GM13977 (cell line): ENCODE measurements around the gene BCL6.

Source experiments
- DNase-seq: peaks from one replicate; pipeline ENCODE4 v3.0.0; 2012; ENCODE audit warnings: low spot score
- CTCF ChIP-seq: IDR thresholded peaks from 2 replicates; pipeline ENCODE4 v1.5.1; 2012; ENCODE audit warnings: mild to moderate bottlenecking, control low read depth; ENCODE audit not compliant: insufficient read depth; ENCODE audit errors: extremely low read depth, missing control alignments
- in situ Hi-C: fragments of 300-500 bp; cut with MboI; formaldehyde crosslinking; loops from one replicate; pipeline ENCODE4 v1.12.0; 2022; ENCODE audit warnings: low sequenced_read_pairs, low pct_unique_long_range_greater_than_20kb, mixed read lengths, inconsistent platforms; ENCODE audit not compliant: unreplicated experiment

The BCL6 gene

DNA sequence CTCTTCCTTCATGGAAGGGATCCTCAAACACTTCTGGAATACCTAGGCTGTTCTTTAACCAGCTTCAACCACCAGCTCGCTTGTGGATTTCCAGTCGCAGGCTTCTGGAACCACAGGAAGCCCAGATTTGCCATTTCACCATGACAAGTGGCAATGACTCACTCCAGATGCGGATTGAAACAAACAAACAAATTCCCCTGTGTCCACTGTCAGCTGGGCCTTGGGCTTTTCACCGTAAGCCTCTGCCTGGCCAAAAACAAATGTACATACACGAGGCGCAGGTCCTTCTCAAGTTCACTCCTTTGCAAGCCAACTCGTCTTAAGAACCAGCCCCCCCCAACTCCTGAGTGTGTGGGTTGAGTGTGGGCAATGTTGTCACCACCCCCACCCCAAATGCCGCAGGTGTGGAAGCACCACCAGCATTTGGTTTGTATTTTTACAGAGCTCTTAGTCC lies 8.8 kb downstream of the BCL6 start:
- in situ Hi-C loops = loop anchor here (25.0 kb wide), 2 partner anchors 1001 to 1401 kb away; no protein-coding TSS in a partner anchor
- no peak for TF ChIP-seq CTCF
- DNase-seq = no peak

GRCh38 chr3:187735837-187736236 lies 9.4 kb downstream of the BCL6 start:
- in situ Hi-C loops = loop anchor here (25.0 kb wide), 2 partner anchors 1001 to 1401 kb away; no protein-coding TSS in a partner anchor
- TF ChIP-seq CTCF = no peak
- DNase-seq = no peak

DNA sequence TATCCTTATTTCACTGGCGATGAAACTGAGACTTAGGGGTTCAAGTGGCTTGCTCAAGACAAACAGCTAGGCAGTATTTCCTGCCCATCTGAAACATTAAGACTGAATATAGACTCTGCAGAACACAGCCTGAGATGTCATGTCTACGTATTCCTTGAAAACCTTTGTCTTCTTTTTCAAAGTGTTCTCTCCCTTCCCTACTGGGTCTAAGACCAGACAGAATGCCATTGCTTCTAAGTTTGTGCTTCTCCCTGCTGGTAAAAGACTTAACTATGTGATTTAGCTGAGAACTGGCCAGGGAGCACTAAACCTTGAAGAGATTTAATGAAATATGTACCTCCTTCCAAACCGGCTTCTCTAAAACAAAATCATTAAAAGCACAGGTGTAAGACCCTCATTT lies 9.9 kb downstream of the BCL6 start:
- no peak for DNase-seq
- in situ Hi-C loops = loop anchor here (25.0 kb wide), 2 partner anchors 1002 to 1402 kb away; no protein-coding TSS in a partner anchor
- TF ChIP-seq CTCF = no peak

- no peak for DNase-seq
- TF ChIP-seq CTCF = no peak
- in situ Hi-C loops = loop anchor here (25.0 kb wide), 2 partner anchors 1002 to 1402 kb away; no protein-coding TSS in a partner anchor
Measured at GRCh38 chr3:187734841-187735240, 10.4 kb downstream of the BCL6 start.

DNA sequence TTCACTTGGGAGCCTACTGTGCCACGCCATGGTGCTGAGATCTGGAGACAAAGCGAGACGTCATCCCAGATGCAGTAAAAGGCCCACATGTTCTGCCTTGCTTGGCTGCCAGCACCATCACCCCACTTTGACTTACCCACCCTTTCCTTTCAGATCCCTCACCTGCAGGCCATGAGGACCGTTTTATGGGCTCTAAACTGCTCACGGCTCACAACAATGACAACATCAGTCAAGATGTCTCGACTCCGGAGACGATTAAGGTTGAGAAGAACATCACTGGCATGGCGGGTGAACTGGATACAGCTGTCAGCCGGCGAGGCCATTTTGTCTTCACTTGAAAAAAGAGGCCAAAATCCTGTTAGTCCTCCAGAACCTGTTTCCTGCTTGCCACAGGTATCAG lies 11.9 kb downstream of the BCL6 start:
- in situ Hi-C loops = loop anchor here (25.0 kb wide), 2 partner anchors 1004 to 1404 kb away; no protein-coding TSS in a partner anchor

GRCh38 chr3:187729598-187729997 lies 15.7 kb downstream of the BCL6 start:
- in situ Hi-C loops = loop anchor here (25.0 kb wide), 2 partner anchors 1008 to 1408 kb away; no protein-coding TSS in a partner anchor

More for the DNA sequence above, 11.9 kb downstream of the BCL6 start:
- DNase-seq = no peak
- TF ChIP-seq CTCF = no peak

More at GRCh38 chr3:187729598-187729997, 15.7 kb downstream of the BCL6 start:
- DNase-seq = no peak
- no peak for TF ChIP-seq CTCF
